Endothelial cell of umbilical vein (primary cell): ENCODE data around the gene PPFIA2. TPM values are rescaled to one million over a fixed set of nuclear protein-coding genes. Genes with fewer than 3 reads are reported as not detected.

Source experiments
- BruUV-seq: library from RNA; stranded (reverse); fragments of 400-500 nt; replicated peaks from 2 replicates; lab custom pipeline; 2021; lab: Mats Ljungman, UMichigan
- CTCF ChIA-PET: fragments of 300-600, 350-600 bp; sonication (Branson Sonifier 250); formaldehyde crosslinking; loops from one replicate; lab custom pipeline; 2021; ENCODE audit warnings: antibody characterized with exemption, inconsistent platforms; lab: Charles Lee
- POLR2A ChIA-PET: fragments of 300-600, 350-600 bp; sonication (Branson Sonifier 250); formaldehyde crosslinking; loops from one replicate; lab custom pipeline; 2021; ENCODE audit warnings: antibody characterized with exemption, inconsistent platforms; lab: Charles Lee
- DNase-seq: peaks from one replicate; pipeline ENCODE4 v3.0.0-alpha.2; 2011; ENCODE audit warnings: low read depth, low spot score
- FAIRE-seq: peaks from 2 replicates; lab custom pipeline; 2011; peaks lifted over from hg19 to GRCh38; lab: Jason Lieb, UNC
- H2AFZ ChIP-seq: 2 replicates; pipeline ENCODE4 v1.6.0; 2012; ENCODE audit warnings: low read depth, low read length, control low read depth, inconsistent platforms
- H3K27ac ChIP-seq: 2 replicates; pipeline ENCODE4 v1.5.1; 2011; ENCODE audit warnings: low read depth, mild to moderate bottlenecking, control low read depth, low read length, moderate library complexity; ENCODE audit not compliant: insufficient read depth
- H3K27me3 ChIP-seq, 2 experiments: 2 replicates each; pipeline versions ENCODE4 v1.6.0 to v1.6.1; 2011; ENCODE audit warnings: low read length in 2 of 2, mixed read lengths in 1 of 2; ENCODE audit not compliant: control insufficient read depth in 2 of 2, insufficient read depth in 2 of 2
- H3K36me3 ChIP-seq, 2 experiments: 2 replicates in 1 of 2; 3 replicates in 1 of 2; pipeline ENCODE4 v1.5.1; 2011; ENCODE audit warnings: low read length in 2 of 2, mild to moderate bottlenecking in 1 of 2, moderate library complexity in 1 of 2; ENCODE audit not compliant: control insufficient read depth in 2 of 2, insufficient read depth in 2 of 2; ENCODE audit errors: extremely low read depth in 1 of 2
- H3K4me1 ChIP-seq: 3 replicates; pipeline ENCODE4 v1.5.1; 2011; ENCODE audit warnings: mild to moderate bottlenecking, low read length; ENCODE audit not compliant: control insufficient read depth, insufficient read depth; ENCODE audit errors: extremely low read depth
- H3K4me2 ChIP-seq: 2 replicates; pipeline ENCODE4 v1.6.1; 2011; ENCODE audit warnings: low read length, control low read depth, mixed read lengths; ENCODE audit not compliant: insufficient read depth
- H3K4me3 ChIP-seq, 3 experiments: fragments of 200-600 bp in 1 of 3; sonication (generic), shearing (Covaris generic) in 1 of 3; replicated peaks in 1 of 3; 2 replicates each; pipeline ENCODE4 v1.5.1; 2011 to 2016; ENCODE audit warnings: control low read depth in 3 of 3, low read length in 3 of 3, mild to moderate bottlenecking in 2 of 3, inconsistent platforms in 1 of 3, low read depth in 1 of 3, moderate library complexity in 1 of 3; ENCODE audit not compliant: insufficient read depth in 1 of 3
- H3K79me2 ChIP-seq: 2 replicates; pipeline ENCODE4 v1.6.0; 2012; ENCODE audit warnings: low read length, inconsistent platforms; ENCODE audit not compliant: control insufficient read depth, insufficient read depth
- H3K9ac ChIP-seq: replicated peaks from 2 replicates; pipeline ENCODE3; 2011; ENCODE audit warnings: low read length, control low read depth; ENCODE audit not compliant: insufficient read depth; ENCODE audit errors: extremely low read depth
- H3K9me1 ChIP-seq: replicated peaks from 3 replicates; pipeline ENCODE4 v1.6.0; 2011; ENCODE audit warnings: mild to moderate bottlenecking, low read length; ENCODE audit not compliant: control insufficient read depth, insufficient read depth; ENCODE audit errors: extremely low read depth
- H3K9me3 ChIP-seq: replicated peaks from 2 replicates; pipeline ENCODE4 v1.5.1; 2012; ENCODE audit warnings: low read length, inconsistent platforms; ENCODE audit not compliant: control insufficient read depth, insufficient read depth
- H4K20me1 ChIP-seq: replicated peaks from 2 replicates; pipeline ENCODE3; 2011; ENCODE audit warnings: mild to moderate bottlenecking, low read length; ENCODE audit not compliant: control insufficient read depth, insufficient read depth; ENCODE audit errors: extremely low read depth
- CTCF ChIP-seq, 2 donors: IDR thresholded peaks; 1 replicate in 1 of 2; 2 replicates in 1 of 2; pipeline ENCODE4 v1.5.1; 2011; ENCODE audit warnings: low read length in 2 of 2, mild to moderate bottlenecking in 2 of 2, moderate library complexity in 2 of 2, control low read depth in 1 of 2, inconsistent platforms in 1 of 2, low read depth in 1 of 2; ENCODE audit not compliant: insufficient read depth in 1 of 2; ENCODE audit errors: extremely low read depth in 1 of 2
- EZH2 ChIP-seq: IDR thresholded peaks from 2 replicates; pipeline ENCODE4 v1.6.1; 2012; ENCODE audit warnings: borderline replicate concordance, low read depth, mild to moderate bottlenecking, moderate library complexity, low read length, inconsistent platforms; ENCODE audit not compliant: severe bottlenecking
- FOS ChIP-seq: IDR thresholded peaks from 2 replicates; pipeline ENCODE4 v1.6.1; 2011; ENCODE audit warnings: mild to moderate bottlenecking, low read length, moderate library complexity, borderline replicate concordance; ENCODE audit not compliant: insufficient read depth
- GATA2 ChIP-seq: IDR thresholded peaks from 2 replicates; pipeline ENCODE4 v1.7.0; 2011; ENCODE audit warnings: low read depth, mild to moderate bottlenecking, moderate library complexity, mixed read lengths, low read length; ENCODE audit not compliant: insufficient read length, insufficient read depth
- JUN ChIP-seq: IDR thresholded peaks from 2 replicates; pipeline ENCODE4 v1.6.1; 2011; ENCODE audit warnings: borderline replicate concordance, low read depth; ENCODE audit not compliant: insufficient read length, insufficient read depth
- MAX ChIP-seq: IDR thresholded peaks from 2 replicates; pipeline ENCODE4 v1.6.1; 2011; ENCODE audit not compliant: insufficient read depth, insufficient read length
- MYC ChIP-seq: IDR thresholded peaks from one replicate; pipeline ENCODE4 v1.6.1; 2011; ENCODE audit warnings: mild to moderate bottlenecking, low read depth, low read length
- POLR2A ChIP-seq: IDR thresholded peaks from 2 replicates; pipeline ENCODE4 v1.6.1; 2012; ENCODE audit warnings: low read depth, mild to moderate bottlenecking, control low read depth, low read length
- POLR2AphosphoS5 ChIP-seq: IDR thresholded peaks from 2 replicates; pipeline ENCODE4 v1.6.1; 2012; ENCODE audit warnings: low read depth, mild to moderate bottlenecking, control low read depth, low read length, moderate library complexity; ENCODE audit not compliant: insufficient read depth
- dilution Hi-C: fragments of 300-500 bp; cut with MboI; formaldehyde crosslinking; loops from one replicate; pipeline ENCODE4 v1.15.0; 2019; ENCODE audit warnings: low sequenced_read_pairs; ENCODE audit not compliant: extremely low pct_ligation_motif_present
- intact Hi-C: fragments of 100-400 bp; cut with micrococcal nuclease; formaldehyde crosslinking; loops from one replicate; pipeline ENCODE4 v1.10.0; 2022
- polyA plus RNA-seq, 4 experiments: library from polyadenylated mRNA; depleted of rRNA in 3 of 4; stranded (reverse) in 3 of 4; unstranded in 1 of 4; fragments of >200 nt; gene quantifications; 2 replicates each; pipeline versions ENCODE4 v1.2.1 to v1.2.3, GENCODE V29; 2011 to 2012; ENCODE audit warnings: missing spikeins in 1 of 4
- total RNA-seq: library from RNA; stranded (reverse); gene quantifications from 2 replicates; pipeline ENCODE4 v1.2.3, GENCODE V29; 2021

The PPFIA2 gene
- total and polyA plus RNA-seq, 2 donors (not counting 3 experiments of a cell fraction or from before 2014, with no cell fraction given): not detected

- H4K20me1 ChIP-seq: no peaks in the 10 kb centered on the region
- dilution Hi-C loops: no loop called here
- intact Hi-C loops: no loop called here
- H3K9me1 ChIP-seq: no peaks in the 10 kb centered on the region
- no peaks in the 10 kb centered on the region for H3K79me2 ChIP-seq
- no peaks in the 10 kb centered on the region for H3K27me3 ChIP-seq
- no peak overlapping the region for H3K4me2 ChIP-seq
- no TSS peak for BruUV-seq
- H2AFZ ChIP-seq: no peak overlapping the region
- no peak for TF ChIP-seq CTCF (IDR thresholded peaks at IDR 0.05; ENCODE audit: extremely low read depth in 1 of 2, insufficient read depth in 1 of 2, low read depth in 1 of 2, low read length in 2 of 2)
- no peak for TF ChIP-seq MAX
- no peak for TF ChIP-seq POLR2AphosphoS5
- no peak for TF ChIP-seq POLR2A
- no peak for TF ChIP-seq JUN
- TF ChIP-seq GATA2: no peak
- no peak for TF ChIP-seq EZH2
- no peak for TF ChIP-seq FOS
- no peak for TF ChIP-seq MYC
- H3K4me1 ChIP-seq: no peaks in the 10 kb centered on the region
- DNase-seq (no peak), FAIRE-seq (no peak)
- POLR2A ChIA-PET: no interaction called here
- no peaks in the 10 kb centered on the region for H3K9me3 ChIP-seq
- CTCF ChIA-PET: no interaction called here
- H3K4me3 ChIP-seq: no peak overlapping the region
- no peak overlapping the region for H3K27ac ChIP-seq
- no peaks in the 10 kb centered on the region for H3K36me3 ChIP-seq
- no peak overlapping the region for H3K9ac ChIP-seq
Observed at GRCh38 chr12:81500788-81501187, 258.4 kb downstream of the PPFIA2 start.
